Mesenchymal stem cell (in vitro differentiated cells and primary cell): Measurements from ENCODE around the gene FAAH.
A peak's percentile ranks its signal among the peaks of the same experiment; 100 is the strongest.
"Not testable (repeated sequence)": the region's sequence is repeated elsewhere in the genome, so short reads cannot be mapped to it uniquely, and the experiment has no call there.

Experiments
- DNase-seq: peaks from one replicate; pipeline ENCODE4 v3.0.0-alpha.2; 2013
- H2AFZ ChIP-seq: one replicate; pipeline ENCODE4 v1.6.1; 2013; ENCODE audit warnings: low read depth, mild to moderate bottlenecking, control low read depth, inconsistent platforms, low read length, moderate library complexity
- H2AK5ac ChIP-seq: 2 replicates; pipeline ENCODE4 v1.6.1; 2013; ENCODE audit warnings: low read length, moderate library complexity, mild to moderate bottlenecking, inconsistent platforms; ENCODE audit not compliant: severe bottlenecking
- H2BK120ac ChIP-seq: one replicate; pipeline ENCODE4 v1.6.1; 2013; ENCODE audit warnings: low read depth, mild to moderate bottlenecking, inconsistent platforms, low read length, moderate library complexity
- H2BK12ac ChIP-seq, 2 experiments: one replicate each; pipeline ENCODE4 v1.6.1; 2013; ENCODE audit warnings: inconsistent platforms in 2 of 2, low read length in 2 of 2, mild to moderate bottlenecking in 2 of 2, moderate library complexity in 2 of 2, control low read depth in 1 of 2
- H2BK15ac ChIP-seq: one replicate; pipeline ENCODE4 v1.6.1; 2013; ENCODE audit warnings: mild to moderate bottlenecking, low read depth, inconsistent platforms; ENCODE audit not compliant: poor library complexity, severe bottlenecking
- H2BK5ac ChIP-seq: 2 replicates; pipeline ENCODE4 v1.6.1; 2013; ENCODE audit warnings: low read depth, mild to moderate bottlenecking, low read length, control low read depth, inconsistent platforms; ENCODE audit not compliant: poor library complexity, severe bottlenecking
- H3K14ac ChIP-seq, 2 experiments: one replicate each; pipeline ENCODE4 v1.6.1; 2013; ENCODE audit warnings: inconsistent platforms in 2 of 2, low read length in 2 of 2, control low read depth in 1 of 2, mild to moderate bottlenecking in 1 of 2, moderate library complexity in 1 of 2
- H3K18ac ChIP-seq, 2 experiments: one replicate each; pipeline ENCODE4 v1.6.1; 2013; ENCODE audit warnings: inconsistent platforms in 2 of 2, low read length in 2 of 2, control low read depth in 1 of 2, low read depth in 1 of 2, mild to moderate bottlenecking in 1 of 2
- H3K23ac ChIP-seq, 2 experiments: one replicate each; pipeline ENCODE4 v1.6.1; 2013; ENCODE audit warnings: inconsistent platforms in 2 of 2, low read length in 2 of 2, mild to moderate bottlenecking in 2 of 2, moderate library complexity in 2 of 2, control low read depth in 1 of 2
- H3K27ac ChIP-seq: 2 replicates; pipeline ENCODE4 v1.5.1; 2013; ENCODE audit warnings: mild to moderate bottlenecking, moderate library complexity, low read length, control low read depth, inconsistent platforms; ENCODE audit not compliant: poor library complexity, severe bottlenecking
- H3K27me3 ChIP-seq, 2 experiments: 2 replicates each; pipeline versions ENCODE4 v1.6.1 to v1.7.0; 2013; ENCODE audit warnings: low read length in 2 of 2, mild to moderate bottlenecking in 2 of 2, moderate library complexity in 2 of 2, control low read depth in 1 of 2, inconsistent platforms in 1 of 2; ENCODE audit not compliant: control insufficient read depth in 1 of 2, insufficient read depth in 1 of 2
- H3K36me3 ChIP-seq, 2 experiments: 2 replicates each; pipeline versions ENCODE4 v1.6.1 to v1.7.0; 2013; ENCODE audit warnings: low read length in 2 of 2, control low read depth in 1 of 2, inconsistent platforms in 1 of 2, low read depth in 1 of 2, mild to moderate bottlenecking in 1 of 2; ENCODE audit not compliant: insufficient read depth in 2 of 2, control insufficient read depth in 1 of 2
- H3K4ac ChIP-seq, 2 experiments: one replicate each; pipeline ENCODE4 v1.6.1; 2013; ENCODE audit warnings: inconsistent platforms in 2 of 2, low read length in 2 of 2, mild to moderate bottlenecking in 2 of 2, moderate library complexity in 2 of 2, control low read depth in 1 of 2, low read depth in 1 of 2
- H3K4me1 ChIP-seq: 2 replicates; pipeline ENCODE4 v1.6.1; 2013; ENCODE audit warnings: low read depth, low read length, control low read depth; ENCODE audit not compliant: control insufficient read depth, insufficient read depth
- H3K4me2 ChIP-seq: 2 replicates; pipeline ENCODE4 v1.6.1; 2013; ENCODE audit warnings: low read length, mild to moderate bottlenecking, inconsistent platforms; ENCODE audit not compliant: poor library complexity, severe bottlenecking
- H3K4me3 ChIP-seq, 2 experiments: 2 replicates each; pipeline versions ENCODE4 v1.5.1 to v1.7.0; 2013; ENCODE audit warnings: low read length in 2 of 2, mild to moderate bottlenecking in 2 of 2, control low read depth in 1 of 2, low read depth in 1 of 2; ENCODE audit not compliant: insufficient read depth in 1 of 2
- H3K79me1 ChIP-seq: replicated peaks from 2 replicates; pipeline ENCODE4 v1.6.1; 2013; ENCODE audit warnings: mild to moderate bottlenecking, control low read depth, low read length, inconsistent platforms; ENCODE audit not compliant: poor library complexity, severe bottlenecking
- H3K9ac ChIP-seq: 2 replicates; pipeline ENCODE4 v1.7.0; 2013; ENCODE audit warnings: mild to moderate bottlenecking, low read length, moderate library complexity
- H3K9me3 ChIP-seq: 2 replicates; pipeline ENCODE4 v1.7.0; 2013; ENCODE audit warnings: mild to moderate bottlenecking, low read length; ENCODE audit not compliant: control insufficient read depth
- H4K8ac ChIP-seq: one replicate; pipeline ENCODE4 v1.6.1; 2013; ENCODE audit warnings: inconsistent platforms, mild to moderate bottlenecking, low read length, moderate library complexity
- H4K91ac ChIP-seq: one replicate; pipeline ENCODE4 v1.6.1; 2013; ENCODE audit warnings: mild to moderate bottlenecking, low read length, inconsistent platforms
- WGBS: methylation state at CpG from one replicate; pipeline ENCODE4 v1.1.7; 2013; ENCODE audit warnings: mixed read lengths; 5-methylcytosine and 5-hydroxymethylcytosine counted together

Gene FAAH

DNA sequence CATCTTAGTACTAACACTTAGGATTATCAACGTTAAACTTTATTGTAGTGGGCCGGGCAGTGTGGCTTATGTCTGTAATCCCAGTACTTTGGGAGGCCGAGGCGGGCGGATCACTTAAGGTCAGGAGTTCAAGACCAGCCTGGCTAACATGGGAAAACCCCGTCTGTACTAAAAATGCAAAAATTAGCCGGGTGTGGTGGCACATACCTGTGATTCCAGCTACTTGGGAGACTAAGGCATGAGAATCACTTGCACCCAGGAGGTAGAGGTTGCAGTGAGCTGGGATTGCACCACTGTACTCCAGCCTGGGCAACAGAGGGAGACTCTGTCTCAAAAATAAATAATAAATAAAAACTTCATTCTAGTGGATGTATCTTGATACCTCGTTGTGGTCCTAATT, 28.3 kb upstream of the FAAH start:
- H3K4me1 ChIP-seq, H4K91ac ChIP-seq, H3K23ac ChIP-seq, H3K9me3 ChIP-seq, H3K14ac ChIP-seq, H3K4me2 ChIP-seq, H3K4ac ChIP-seq, H3K27ac ChIP-seq, H3K27me3 ChIP-seq, H2AFZ ChIP-seq, H4K8ac ChIP-seq, H3K9ac ChIP-seq, DNase-seq, H3K79me1 ChIP-seq, H2BK12ac ChIP-seq, H2BK15ac ChIP-seq, H3K4me3 ChIP-seq, H3K18ac ChIP-seq, H2AK5ac ChIP-seq, H2BK5ac ChIP-seq, H2BK120ac ChIP-seq: not testable (repeated sequence)
- WGBS = over 99% methylated on average over 7 of the region's 8 CpGs
- peaks cover 32 to 56% of the 10 kb centered on the region in 2 experiments for H3K36me3 ChIP-seq

DNA sequence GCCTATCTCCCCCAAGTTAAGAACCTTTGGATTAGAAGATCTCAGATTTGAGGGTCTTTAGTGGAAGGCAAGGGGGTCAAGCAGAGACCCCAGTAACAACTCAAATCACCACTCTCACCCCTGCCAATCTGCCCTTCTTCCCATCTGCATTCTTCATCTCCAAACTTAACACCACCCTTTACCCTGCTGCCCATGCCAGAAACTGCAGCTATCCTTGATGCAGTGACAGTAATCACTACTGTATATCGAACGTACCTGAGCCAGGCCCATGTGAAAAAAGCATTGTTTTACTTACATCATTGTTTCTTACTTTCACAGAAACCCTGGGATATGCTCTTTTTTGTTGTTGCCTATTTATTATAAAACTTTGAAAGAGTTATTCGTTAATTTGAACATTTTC, 27.0 kb upstream of the FAAH start:
- H3K36me3 ChIP-seq = peaks cover 20 to 43% of the 10 kb centered on the region in 2 experiments
- H3K14ac ChIP-seq = no peak overlapping the region
- no peak overlapping the region for H2BK5ac ChIP-seq
- no peak overlapping the region for H2AFZ ChIP-seq
- H2AK5ac ChIP-seq = no peak overlapping the region
- no peak overlapping the region for H4K8ac ChIP-seq
- no peak overlapping the region for H2BK120ac ChIP-seq
- no peak overlapping the region for H3K18ac ChIP-seq
- H3K4me2 ChIP-seq = no peak overlapping the region
- H2BK12ac ChIP-seq = no peak overlapping the region
- H3K4me1 ChIP-seq = peaks cover 3% of the 10 kb centered on the region
- no peaks in the 10 kb centered on the region for H3K9me3 ChIP-seq
- DNase-seq = no peak
- H4K91ac ChIP-seq = no peak overlapping the region
- H3K79me1 ChIP-seq = peaks cover 3% of the 10 kb centered on the region
- H3K27me3 ChIP-seq = no peaks in the 10 kb centered on the region
- H3K9ac ChIP-seq = no peak overlapping the region
- no peak overlapping the region for H3K27ac ChIP-seq
- H3K23ac ChIP-seq = no peak overlapping the region
- H3K4me3 ChIP-seq = no peak overlapping the region
- H2BK15ac ChIP-seq = no peak overlapping the region
- no peak overlapping the region for H3K4ac ChIP-seq
- WGBS = 94% methylated on average over 3 of the region's 3 CpGs

DNA sequence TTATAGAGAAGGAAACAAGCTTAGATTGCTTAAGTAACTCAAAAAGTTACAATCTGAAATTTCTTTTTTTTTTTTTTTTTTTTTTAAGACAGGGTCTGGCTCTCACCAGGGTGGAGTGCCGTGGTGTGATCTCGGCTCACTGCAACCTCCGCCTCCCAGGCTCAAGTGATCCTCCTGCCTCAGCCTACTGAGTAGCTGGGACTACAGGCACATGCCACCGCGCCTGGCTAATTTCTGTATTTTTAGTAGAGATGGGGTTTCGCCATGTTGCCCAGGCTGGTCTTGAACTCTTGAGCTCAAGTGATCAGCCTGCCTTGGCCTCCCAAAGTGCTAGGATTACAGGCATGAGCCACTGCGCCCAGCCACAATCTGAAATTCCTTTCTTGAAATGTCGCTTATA, 26.4 kb upstream of the FAAH start:
- H2BK12ac ChIP-seq, H4K91ac ChIP-seq, H2BK15ac ChIP-seq, H3K4me1 ChIP-seq, H3K79me1 ChIP-seq, H3K27me3 ChIP-seq, H3K4me2 ChIP-seq, H3K9ac ChIP-seq, H3K27ac ChIP-seq, H2BK5ac ChIP-seq, DNase-seq, H4K8ac ChIP-seq, H2BK120ac ChIP-seq, H2AK5ac ChIP-seq, H3K18ac ChIP-seq, H3K4me3 ChIP-seq, H2AFZ ChIP-seq, H3K23ac ChIP-seq, H3K14ac ChIP-seq, H3K4ac ChIP-seq, H3K9me3 ChIP-seq: not testable (repeated sequence)
- 94% methylated on average over 8 of the region's 8 CpGs for WGBS
- peaks cover 14 to 37% of the 10 kb centered on the region in 2 experiments for H3K36me3 ChIP-seq

DNA sequence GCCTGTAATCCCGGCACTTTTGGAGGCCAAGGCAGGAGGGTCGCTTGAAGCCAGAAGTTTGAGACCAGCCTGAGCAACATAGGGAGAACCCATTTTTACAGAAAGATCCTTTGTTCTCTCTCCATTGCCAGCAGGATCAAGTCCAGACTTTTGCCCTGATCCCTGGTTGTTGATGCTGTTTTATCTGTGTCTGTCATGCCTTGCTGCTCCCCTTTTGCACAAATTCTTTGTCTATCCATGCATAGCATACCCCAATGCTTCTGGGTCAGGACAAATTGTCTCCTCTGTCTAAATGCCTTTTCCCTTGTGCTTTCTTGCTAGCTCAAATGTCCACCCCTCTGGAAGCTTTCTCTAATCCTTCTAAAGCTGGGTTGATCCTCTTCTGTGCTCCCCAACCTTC, 25.3 kb upstream of the FAAH start:
- no peaks in the 10 kb centered on the region for H3K9me3 ChIP-seq
- no peak overlapping the region for H2BK12ac ChIP-seq
- DNase-seq = no peak
- no peak overlapping the region for H3K18ac ChIP-seq
- peaks cover 3% of the 10 kb centered on the region for H3K4me1 ChIP-seq
- no peak overlapping the region for H2AK5ac ChIP-seq
- H3K4ac ChIP-seq = no peak overlapping the region
- H3K4me2 ChIP-seq = no peak overlapping the region
- no peak overlapping the region for H2AFZ ChIP-seq
- H3K23ac ChIP-seq = no peak overlapping the region
- H2BK120ac ChIP-seq = no peak overlapping the region
- peaks cover 10 to 26% of the 10 kb centered on the region in 2 experiments for H3K36me3 ChIP-seq
- no peaks in the 10 kb centered on the region for H3K79me1 ChIP-seq
- no peak overlapping the region for H4K8ac ChIP-seq
- no peak overlapping the region for H3K9ac ChIP-seq
- WGBS = 100% methylated on average over 2 of the region's 2 CpGs
- H3K27me3 ChIP-seq = no peaks in the 10 kb centered on the region
- no peak overlapping the region for H3K14ac ChIP-seq
- H2BK15ac ChIP-seq = no peak overlapping the region
- H4K91ac ChIP-seq = no peak overlapping the region
- H3K4me3 ChIP-seq = no peak overlapping the region
- H2BK5ac ChIP-seq = no peak overlapping the region
- H3K27ac ChIP-seq = peak overlapping the region; percentile 20
